ENCODE measurements around the gene GLTP.

Gene GLTP

DNA sequence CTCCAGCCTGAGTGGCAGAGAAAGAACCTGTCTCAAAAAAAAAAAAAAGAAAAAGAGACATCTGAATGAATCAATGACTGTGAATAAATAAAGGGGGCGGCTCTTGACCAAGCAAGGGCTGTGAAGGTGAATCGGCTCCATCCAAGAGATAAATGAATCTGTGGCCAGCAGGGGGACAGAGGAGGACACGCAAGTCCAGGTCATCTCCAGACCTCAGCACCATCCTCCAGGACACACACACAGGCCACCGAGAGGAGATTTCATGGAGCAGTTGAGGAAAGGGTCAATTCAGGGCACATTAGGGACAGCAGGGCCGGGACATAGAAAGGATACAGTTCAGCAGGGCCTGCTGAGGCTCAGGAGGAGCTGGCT, 68.7 kb downstream of the GLTP start:
- TF ChIP-seq, protein P1, sequence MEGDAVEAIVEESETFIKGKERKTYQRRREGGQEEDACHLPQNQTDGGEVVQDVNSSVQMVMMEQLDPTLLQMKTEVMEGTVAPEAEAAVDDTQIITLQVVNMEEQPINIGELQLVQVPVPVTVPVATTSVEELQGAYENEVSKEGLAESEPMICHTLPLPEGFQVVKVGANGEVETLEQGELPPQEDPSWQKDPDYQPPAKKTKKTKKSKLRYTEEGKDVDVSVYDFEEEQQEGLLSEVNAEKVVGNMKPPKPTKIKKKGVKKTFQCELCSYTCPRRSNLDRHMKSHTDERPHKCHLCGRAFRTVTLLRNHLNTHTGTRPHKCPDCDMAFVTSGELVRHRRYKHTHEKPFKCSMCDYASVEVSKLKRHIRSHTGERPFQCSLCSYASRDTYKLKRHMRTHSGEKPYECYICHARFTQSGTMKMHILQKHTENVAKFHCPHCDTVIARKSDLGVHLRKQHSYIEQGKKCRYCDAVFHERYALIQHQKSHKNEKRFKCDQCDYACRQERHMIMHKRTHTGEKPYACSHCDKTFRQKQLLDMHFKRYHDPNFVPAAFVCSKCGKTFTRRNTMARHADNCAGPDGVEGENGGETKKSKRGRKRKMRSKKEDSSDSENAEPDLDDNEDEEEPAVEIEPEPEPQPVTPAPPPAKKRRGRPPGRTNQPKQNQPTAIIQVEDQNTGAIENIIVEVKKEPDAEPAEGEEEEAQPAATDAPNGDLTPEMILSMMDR (IDR thresholded peaks at IDR 0.05), result no peak

DNA sequence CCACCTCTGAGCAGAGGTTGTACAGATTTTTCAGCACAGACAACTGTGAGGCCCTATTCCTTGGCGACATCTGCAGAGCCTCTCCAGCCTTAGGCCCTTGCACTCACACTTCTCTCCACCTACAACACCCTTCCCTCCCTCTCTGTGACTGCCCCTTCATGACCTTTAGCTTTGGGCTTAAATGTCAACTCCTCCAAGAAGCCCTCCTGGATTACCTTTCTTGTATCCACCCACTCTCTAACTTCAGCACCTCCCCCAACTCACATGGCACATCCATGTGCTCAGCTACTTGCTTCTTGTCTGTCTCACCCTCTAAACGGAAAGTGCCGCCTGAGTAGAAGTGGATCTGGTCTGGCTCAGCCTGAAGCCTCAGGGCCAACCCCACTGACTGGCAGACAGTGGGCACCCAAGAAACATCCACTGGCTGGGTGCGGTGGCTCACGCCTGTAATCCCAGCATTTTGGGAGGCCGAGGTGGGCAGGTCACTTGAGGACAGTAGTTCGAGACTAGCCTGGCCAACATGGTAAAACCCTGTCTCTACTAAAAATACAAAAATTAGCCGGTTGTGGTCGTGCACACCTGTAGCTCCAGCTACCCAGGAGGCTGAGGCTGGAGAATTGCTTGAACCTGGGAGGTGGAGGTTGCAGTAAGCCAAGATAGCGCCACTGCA, 69.3 kb downstream of the GLTP start:
- TF ChIP-seq, protein P1 (IDR thresholded peaks at IDR 0.05), result no peak

- TF ChIP-seq, protein P1 (IDR thresholded peaks at IDR 0.05), result no peak
These were observed 71.3 kb downstream of the GLTP start for GRCh38 chr12:109808876-109809646.

- TF ChIP-seq, protein P1 (IDR thresholded peaks at IDR 0.05), result no peak
These were observed 72.2 kb downstream of the GLTP start for GRCh38 chr12:109807954-109808643.

GRCh38 chr12:109804820-109805761, 75.2 kb downstream of the GLTP start:
- TF ChIP-seq, protein P1 (IDR thresholded peaks at IDR 0.05), result peak; percentile 94

GRCh38 chr12:109803678-109804077, 76.7 kb downstream of the GLTP start:
- TF ChIP-seq, protein P1 (IDR thresholded peaks at IDR 0.05), result no peak

DNA sequence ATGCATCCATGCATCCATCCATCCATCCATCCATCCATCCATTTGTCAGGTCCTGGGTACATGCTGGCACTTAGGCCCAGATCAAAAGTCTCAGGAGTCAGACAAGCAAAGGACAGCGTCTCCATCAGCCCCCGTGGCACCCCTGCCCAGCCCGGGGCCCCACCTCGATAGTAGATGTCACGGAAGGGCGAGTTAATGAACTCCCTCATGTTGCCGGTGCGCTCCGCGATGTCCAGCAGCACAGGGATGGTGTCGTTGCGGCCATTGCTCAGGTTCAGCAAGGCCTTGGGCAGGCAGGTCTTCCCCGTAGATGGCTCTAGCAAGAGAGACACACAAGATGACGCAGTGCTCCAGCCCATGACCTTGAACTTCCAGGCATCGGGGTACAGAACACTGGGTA, 77.5 kb downstream of the GLTP start:
- TF ChIP-seq, protein P1 (IDR thresholded peaks at IDR 0.05), result no peak
